ACC112 (cell line): ENCODE measurements around the gene TXNL4B.

Experiments used
- H2AFZ ChIP-seq: fragments of 200-600 bp; sonication (generic); one replicate; pipeline ENCODE4 v1.6.0; 2017; ENCODE audit warnings: antibody characterized with exemption, low read length; ENCODE audit not compliant: unreplicated experiment
- H3K27ac ChIP-seq: fragments of 200-600 bp; sonication (generic); 2 replicates; pipeline ENCODE4 v1.5.1; 2014; ENCODE audit warnings: low read depth, mild to moderate bottlenecking, antibody characterized with exemption, low read length, moderate library complexity
- H3K27me3 ChIP-seq: fragments of 200-600 bp; sonication (generic); 2 replicates; pipeline ENCODE4 v1.6.1; 2014; ENCODE audit warnings: mild to moderate bottlenecking, antibody characterized with exemption, low read length, moderate library complexity, mixed read lengths; ENCODE audit not compliant: insufficient read depth
- H3K36me3 ChIP-seq: fragments of 200-600 bp; sonication (generic); 2 replicates; pipeline ENCODE4 v1.6.1; 2016; ENCODE audit warnings: mild to moderate bottlenecking, antibody characterized with exemption, low read length, moderate library complexity, mixed read lengths; ENCODE audit not compliant: insufficient read depth
- H3K4me1 ChIP-seq: fragments of 200-600 bp; sonication (generic); one replicate; pipeline ENCODE4 v1.6.1; 2016; ENCODE audit warnings: low read length, mixed read lengths; ENCODE audit not compliant: insufficient read depth, unreplicated experiment, control insufficient read depth
- H3K4me3 ChIP-seq: fragments of 200-600 bp; sonication (generic); 2 replicates; pipeline ENCODE4 v1.5.1; 2014; ENCODE audit warnings: mild to moderate bottlenecking, low read depth, low read length
- H3K79me2 ChIP-seq: fragments of 200-600 bp; sonication (generic); one replicate; pipeline ENCODE4 v1.6.0; 2016; ENCODE audit warnings: low read length; ENCODE audit not compliant: control insufficient read depth, unreplicated experiment, insufficient read depth

The TXNL4B gene

GRCh38 chr16:72112452-72112792 is 19.0 kb upstream of the TXNL4B start:
- no peak overlapping the region for H2AFZ ChIP-seq
- H3K27me3 ChIP-seq: no peaks in the 10 kb centered on the region
- H3K36me3 ChIP-seq: peaks cover 28% of the 10 kb centered on the region
- H3K27ac ChIP-seq: no peak overlapping the region
- H3K4me3 ChIP-seq: no peak overlapping the region
- H3K4me1 ChIP-seq: no peaks in the 10 kb centered on the region
- H3K79me2 ChIP-seq: no peaks in the 10 kb centered on the region

GRCh38 chr16:72111657-72112451 is 18.4 kb upstream of the TXNL4B start:
- peaks cover 28% of the 10 kb centered on the region for H3K36me3 ChIP-seq
- H3K4me3 ChIP-seq: no peak overlapping the region
- H3K27me3 ChIP-seq: no peaks in the 10 kb centered on the region

GRCh38 chr16:72110662-72111615 is 17.5 kb upstream of the TXNL4B start:
- no peak overlapping the region for H3K27ac ChIP-seq
- peaks cover 31% of the 10 kb centered on the region for H3K36me3 ChIP-seq

More at GRCh38 chr16:72111657-72112451, 18.4 kb upstream of the TXNL4B start:
- Histone ChIP-seq H3K27ac (no peak overlapping the region), H2AFZ (no peak overlapping the region), H3K79me2 (no peaks in the 10 kb centered on the region), H3K4me1 (no peaks in the 10 kb centered on the region)

GRCh38 chr16:72109966-72110530 is 16.6 kb upstream of the TXNL4B start:
- H3K79me2 ChIP-seq: no peaks in the 10 kb centered on the region
- no peaks in the 10 kb centered on the region for H3K4me1 ChIP-seq
- peaks cover 34% of the 10 kb centered on the region for H3K36me3 ChIP-seq
- H2AFZ ChIP-seq: no peak overlapping the region
- H3K27ac ChIP-seq: no peak overlapping the region
- no peaks in the 10 kb centered on the region for H3K27me3 ChIP-seq
- no peak overlapping the region for H3K4me3 ChIP-seq

More at GRCh38 chr16:72110662-72111615, 17.5 kb upstream of the TXNL4B start:
- Histone ChIP-seq H3K27me3 (no peaks in the 10 kb centered on the region), H3K4me3 (no peak overlapping the region), H2AFZ (no peak overlapping the region), H3K79me2 (no peaks in the 10 kb centered on the region), H3K4me1 (no peaks in the 10 kb centered on the region)

- no peak overlapping the region for H3K27ac ChIP-seq
- peaks cover 36% of the 10 kb centered on the region for H3K36me3 ChIP-seq
- H3K27me3 ChIP-seq: no peaks in the 10 kb centered on the region
- H2AFZ ChIP-seq: no peak overlapping the region
- H3K79me2 ChIP-seq: no peaks in the 10 kb centered on the region
- no peaks in the 10 kb centered on the region for H3K4me1 ChIP-seq
- H3K4me3 ChIP-seq: no peak overlapping the region
These were observed 15.9 kb upstream of the TXNL4B start for GRCh38 chr16:72109300-72109699.

GRCh38 chr16:72108353-72109102 is 15.1 kb upstream of the TXNL4B start:
- H3K36me3 ChIP-seq: peaks cover 38% of the 10 kb centered on the region
- no peaks in the 10 kb centered on the region for H3K27me3 ChIP-seq
- H2AFZ ChIP-seq: no peak overlapping the region
- no peaks in the 10 kb centered on the region for H3K4me1 ChIP-seq
- no peak overlapping the region for H3K4me3 ChIP-seq
- no peaks in the 10 kb centered on the region for H3K79me2 ChIP-seq
- no peak overlapping the region for H3K27ac ChIP-seq

GRCh38 chr16:72107371-72107770 is 14.0 kb upstream of the TXNL4B start:
- H3K4me1 ChIP-seq: no peaks in the 10 kb centered on the region
- no peak overlapping the region for H3K27ac ChIP-seq
- H3K79me2 ChIP-seq: no peaks in the 10 kb centered on the region
- H3K4me3 ChIP-seq: no peak overlapping the region
- no peak overlapping the region for H2AFZ ChIP-seq
- H3K36me3 ChIP-seq: peaks cover 49% of the 10 kb centered on the region
- no peaks in the 10 kb centered on the region for H3K27me3 ChIP-seq

- peaks cover 47% of the 10 kb centered on the region for H3K36me3 ChIP-seq
- H3K27me3 ChIP-seq: no peaks in the 10 kb centered on the region
- no peak overlapping the region for H3K27ac ChIP-seq
- H3K4me1 ChIP-seq: no peaks in the 10 kb centered on the region
- no peaks in the 10 kb centered on the region for H3K79me2 ChIP-seq
- H3K4me3 ChIP-seq: no peak overlapping the region
- H2AFZ ChIP-seq: no peak overlapping the region
These were observed 12.6 kb upstream of the TXNL4B start for GRCh38 chr16:72105978-72106377.

- Histone ChIP-seq H3K27ac (no peak overlapping the region), H2AFZ (no peak overlapping the region), H3K4me1 (no peaks in the 10 kb centered on the region), H3K36me3 (peaks cover 41% of the 10 kb centered on the region), H3K4me3 (no peak overlapping the region), H3K79me2 (no peaks in the 10 kb centered on the region), H3K27me3 (no peaks in the 10 kb centered on the region)
These were observed 11.5 kb upstream of the TXNL4B start for GRCh38 chr16:72104905-72105304.

- Histone ChIP-seq H3K4me3 (no peak overlapping the region), H2AFZ (no peak overlapping the region), H3K27ac (no peak overlapping the region), H3K4me1 (no peaks in the 10 kb centered on the region), H3K27me3 (no peaks in the 10 kb centered on the region), H3K36me3 (peaks cover 43% of the 10 kb centered on the region), H3K79me2 (peaks cover 9% of the 10 kb centered on the region)
These were observed 7.8 kb upstream of the TXNL4B start for GRCh38 chr16:72101195-72101594.
